HG03139 (cell line): Measurements from ENCODE around the gene VPS33B.

ENCODE experiments used
- ATAC-seq: cut with Tn5 transposase; IDR thresholded peaks from one replicate; pipeline ENCODE4 v1.9.1; 2021; ENCODE audit not compliant: unreplicated experiment

Gene VPS33B

DNA sequence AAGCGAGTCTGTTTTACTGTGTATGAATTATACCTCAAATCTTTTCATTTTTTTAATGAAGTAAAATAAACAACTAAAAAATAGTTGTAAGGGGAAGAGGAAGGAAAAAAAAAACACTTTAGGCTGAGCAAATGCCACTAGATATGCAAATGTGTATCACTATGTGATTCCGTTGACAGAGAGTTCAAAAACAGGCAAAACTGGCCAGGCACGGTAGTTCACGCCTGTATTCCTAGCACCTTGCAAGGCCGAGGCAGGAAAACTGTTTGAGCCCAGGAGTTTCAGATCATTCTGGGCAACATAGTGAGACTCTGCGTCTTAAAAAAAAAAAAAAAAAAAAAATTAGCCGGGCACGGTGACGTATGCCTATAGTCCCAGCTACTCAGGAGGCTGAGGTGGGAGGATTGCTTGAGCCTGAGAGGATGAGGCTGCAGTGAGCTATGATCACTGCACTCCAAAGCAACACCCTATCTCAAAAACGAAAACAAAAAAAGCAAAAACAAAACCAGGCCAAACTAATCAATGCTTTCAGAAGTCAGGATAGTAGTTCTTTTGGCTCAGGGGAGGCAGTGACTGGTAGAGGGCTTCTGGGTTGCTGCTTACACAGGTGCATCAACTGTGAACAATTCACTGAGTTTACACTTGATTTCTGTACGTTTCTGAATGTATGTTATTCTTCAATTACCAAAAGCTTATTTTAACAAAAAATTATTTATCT, 35.4 kb downstream of the VPS33B start:
- ATAC-seq = no peak

- no peak for ATAC-seq
Observed at GRCh38 chr15:90982135-90982534, 40.3 kb downstream of the VPS33B start.

DNA sequence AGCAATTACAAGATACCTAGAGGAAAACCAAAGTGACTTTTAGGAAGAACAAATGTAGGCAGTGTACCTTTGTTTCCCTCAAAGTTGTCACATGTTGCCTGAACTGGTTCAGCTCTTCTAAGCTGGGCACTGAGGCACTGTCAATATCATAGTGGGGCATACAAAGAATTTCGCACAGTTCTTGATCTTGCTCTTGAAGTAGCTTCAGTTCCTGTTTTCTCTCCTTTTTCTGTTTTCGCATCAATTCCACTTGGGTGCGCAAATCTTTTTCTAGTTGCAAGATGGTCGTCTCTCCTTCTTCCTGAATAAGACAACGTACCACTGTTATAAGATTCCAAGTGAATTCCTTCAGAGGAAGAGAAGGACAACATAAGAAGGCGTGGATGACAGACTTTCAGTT, 40.7 kb downstream of the VPS33B start:
- peak; percentile 72 for ATAC-seq

GRCh38 chr15:90979582-90979981, 42.8 kb downstream of the VPS33B start:
- ATAC-seq = no peak

- no peak for ATAC-seq
Observed at GRCh38 chr15:90974216-90974615, 48.2 kb downstream of the VPS33B start.

GRCh38 chr15:90972133-90972532, 50.3 kb downstream of the VPS33B start:
- ATAC-seq = no peak

DNA sequence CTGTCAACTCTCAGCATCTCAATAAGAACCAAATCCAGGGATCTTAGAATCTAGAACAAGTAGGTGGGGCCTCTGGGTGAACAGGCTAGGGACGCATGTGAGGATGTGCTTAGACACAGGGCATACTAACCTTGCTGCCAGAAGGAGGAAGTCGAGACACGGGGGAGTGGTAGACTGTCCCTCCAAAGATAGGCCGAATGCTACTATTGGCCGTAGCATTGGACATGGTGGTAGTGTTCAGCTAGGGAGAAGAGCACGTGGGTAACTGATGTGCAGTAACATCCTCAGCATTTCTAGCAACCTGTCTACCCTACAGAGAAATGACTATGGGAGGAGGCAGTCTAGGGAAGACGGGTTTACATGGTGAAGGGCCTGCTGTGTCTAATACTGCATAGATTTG, 52.1 kb downstream of the VPS33B start:
- ATAC-seq = no peak

GRCh38 chr15:90968434-90968833, 54.0 kb downstream of the VPS33B start:
- no peak for ATAC-seq

GRCh38 chr15:90967206-90967605, 55.2 kb downstream of the VPS33B start:
- no peak for ATAC-seq

DNA sequence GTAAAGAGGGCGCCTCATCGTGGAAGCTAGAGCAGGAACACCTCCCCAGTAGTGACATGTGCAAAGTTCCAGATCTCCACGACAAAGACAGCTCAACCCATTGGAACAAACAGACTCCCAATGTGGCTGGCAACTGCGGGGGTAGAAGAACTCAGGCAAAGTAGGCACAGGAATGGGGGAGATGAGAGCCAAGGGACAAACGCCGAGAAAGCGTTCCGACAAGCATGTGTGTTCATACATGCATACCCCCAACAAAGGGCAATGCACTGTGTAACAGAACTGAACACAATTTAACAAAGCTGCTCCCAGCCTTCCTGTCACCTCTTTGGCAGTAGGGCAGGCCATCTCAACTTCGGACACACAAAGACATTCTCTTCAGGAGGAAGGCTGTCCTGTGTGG, 56.1 kb downstream of the VPS33B start:
- ATAC-seq = no peak

DNA sequence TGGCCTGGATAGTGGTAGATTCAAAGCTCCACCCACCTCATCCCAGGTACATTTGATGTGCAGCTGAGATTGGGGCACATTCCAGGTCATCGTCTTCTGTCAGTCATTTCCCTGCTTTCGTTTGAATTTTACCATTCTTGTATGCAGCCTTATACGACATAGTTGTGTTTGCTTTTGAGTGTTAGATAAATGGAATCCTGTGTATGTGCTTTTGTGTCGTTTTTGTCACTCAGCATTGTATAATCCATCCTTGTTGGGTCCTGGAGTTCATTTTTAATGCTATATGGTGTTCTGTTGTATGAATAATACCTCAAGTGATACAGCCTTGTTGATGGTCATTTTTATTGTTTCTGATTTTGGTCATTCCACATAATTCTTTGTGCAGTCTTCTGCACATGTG, 60.4 kb downstream of the VPS33B start:
- no peak for ATAC-seq

GRCh38 chr15:90960298-90961091, 61.9 kb downstream of the VPS33B start:
- ATAC-seq = no peak

DNA sequence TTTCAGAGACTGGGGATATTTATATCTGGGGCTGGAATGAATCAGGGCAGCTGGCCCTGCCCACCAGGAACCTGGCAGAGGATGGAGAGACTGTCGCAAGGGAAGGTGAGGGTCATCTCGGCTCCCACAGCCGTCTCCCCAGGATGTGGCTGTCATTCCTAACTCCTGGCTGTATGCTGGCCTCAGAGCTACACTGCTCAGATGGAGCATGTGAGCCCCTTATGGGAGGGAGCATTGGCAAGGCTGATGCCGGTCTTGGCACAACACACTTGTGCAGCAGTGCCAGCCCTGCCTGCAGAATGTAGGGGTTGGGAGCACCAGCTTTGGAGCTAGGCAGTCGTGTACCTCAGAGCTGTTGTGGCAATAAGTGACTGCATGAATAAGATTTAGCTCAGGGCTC, 62.5 kb downstream of the VPS33B start:
- no peak for ATAC-seq

DNA sequence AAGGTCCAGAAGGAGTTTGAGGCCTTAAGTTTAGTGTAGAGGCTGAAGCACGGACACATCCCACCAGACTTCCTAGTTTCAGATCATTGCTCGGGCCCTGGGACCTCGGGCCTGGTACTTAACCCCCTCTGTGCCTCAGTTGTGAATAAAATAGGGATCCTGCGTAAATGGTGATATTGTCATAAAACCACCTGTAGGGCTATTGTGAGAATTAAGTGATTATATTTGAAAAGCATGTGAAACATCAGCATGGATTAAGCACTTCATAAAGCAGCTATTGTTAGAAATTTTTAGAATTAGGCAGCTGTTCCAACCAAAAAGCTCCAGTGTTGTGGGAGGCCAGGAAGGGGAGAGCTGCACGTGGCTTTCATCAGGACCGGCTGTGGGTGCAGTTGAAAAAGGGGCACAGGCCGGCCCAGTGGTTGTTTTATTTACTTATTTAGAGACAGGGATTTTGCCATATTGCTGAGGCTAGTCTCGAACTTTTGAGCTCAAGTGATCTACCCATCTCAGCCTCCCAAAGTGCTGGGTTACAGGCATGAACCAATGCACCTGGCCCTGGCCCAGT, 63.3 kb downstream of the VPS33B start:
- no peak for ATAC-seq

DNA sequence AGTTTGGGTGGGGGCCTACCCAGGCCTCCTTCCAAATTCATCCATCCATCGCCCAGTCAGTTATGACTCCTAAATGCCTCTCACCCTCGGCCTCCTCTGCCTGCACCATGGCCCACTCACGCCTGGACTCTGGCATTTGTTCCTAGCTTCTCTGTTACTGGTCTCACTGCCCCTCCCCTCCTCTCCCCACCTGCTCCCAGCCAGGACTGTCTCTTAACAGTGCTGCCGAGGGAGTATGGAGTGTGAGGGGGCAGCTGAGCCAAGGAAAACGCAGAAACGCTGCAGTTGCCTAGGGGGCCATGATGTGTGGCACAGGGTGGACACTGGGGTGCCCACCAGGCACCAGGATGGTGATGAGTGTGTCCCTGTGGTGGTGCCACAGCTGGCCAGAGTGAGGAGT, 64.6 kb downstream of the VPS33B start:
- ATAC-seq = no peak

- ATAC-seq = no peak
Observed at GRCh38 chr15:90957031-90957790, 65.2 kb downstream of the VPS33B start.

DNA sequence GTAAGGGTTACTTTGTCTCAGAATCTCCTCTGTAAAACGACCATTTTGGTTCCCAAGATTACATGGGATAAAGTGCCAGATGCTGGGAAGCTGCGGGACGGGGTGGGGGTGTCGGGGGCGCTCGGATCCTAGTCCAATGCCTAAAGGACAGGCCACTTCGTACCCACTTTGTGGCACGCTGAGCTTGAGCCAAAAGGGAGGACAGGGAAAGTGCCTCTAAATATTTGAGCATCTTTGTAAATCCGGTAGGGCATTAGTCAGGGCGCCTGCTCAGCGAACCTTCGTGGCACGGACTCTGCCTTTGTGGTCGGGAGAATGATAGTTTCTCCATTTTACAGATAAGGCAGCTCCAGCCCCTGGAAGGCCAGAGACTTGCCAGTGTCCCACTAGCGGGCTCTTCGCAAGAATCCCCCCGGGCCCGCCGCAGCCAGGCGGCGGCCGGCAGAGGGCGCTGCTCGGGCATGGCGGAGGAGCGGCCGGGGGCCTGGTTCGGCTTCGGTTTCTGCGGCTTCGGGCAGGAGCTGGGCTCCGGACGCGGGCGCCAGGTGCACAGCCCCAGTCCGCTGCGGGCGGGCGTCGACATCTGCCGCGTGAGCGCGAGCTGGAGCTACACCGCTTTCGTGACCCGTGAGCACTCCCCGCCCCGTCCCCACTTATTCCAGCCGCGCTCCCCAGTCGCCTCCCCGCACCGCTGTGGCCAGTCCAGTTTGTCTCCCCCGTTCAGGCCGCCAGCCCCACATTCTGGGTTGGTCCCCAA, 65.9 kb downstream of the VPS33B start:
- no peak for ATAC-seq

DNA sequence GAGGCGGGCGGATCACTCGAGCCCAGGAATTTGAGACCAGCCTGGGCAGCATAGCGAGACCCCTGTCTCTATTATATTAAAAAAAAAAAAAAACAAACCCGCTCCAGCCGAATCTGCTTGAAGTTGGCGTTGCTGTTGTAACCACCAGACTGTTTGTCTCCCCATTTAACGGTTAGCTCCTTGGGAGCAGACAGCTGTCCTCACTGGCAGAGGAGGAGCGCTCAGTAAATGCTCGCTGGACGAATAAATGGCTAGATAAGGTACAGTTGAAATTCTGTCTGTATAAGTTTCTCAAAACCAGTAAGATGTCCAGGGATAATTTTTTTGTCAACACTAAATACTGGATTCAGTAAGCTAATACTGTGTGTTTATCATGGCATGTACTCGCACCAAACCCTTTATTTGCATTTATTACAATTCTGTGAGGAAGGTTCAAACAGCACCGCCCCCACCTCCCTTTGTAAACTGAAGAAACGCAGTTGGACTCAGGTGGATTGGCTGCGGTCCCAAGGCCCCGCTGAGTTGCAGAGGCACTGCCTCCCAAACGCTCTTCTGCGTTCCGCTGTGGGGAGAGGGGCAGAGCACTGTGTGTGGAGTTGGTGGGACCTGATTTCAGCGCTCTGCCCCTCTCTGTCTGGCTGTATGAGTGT, 66.6 kb downstream of the VPS33B start:
- ATAC-seq = no peak

DNA sequence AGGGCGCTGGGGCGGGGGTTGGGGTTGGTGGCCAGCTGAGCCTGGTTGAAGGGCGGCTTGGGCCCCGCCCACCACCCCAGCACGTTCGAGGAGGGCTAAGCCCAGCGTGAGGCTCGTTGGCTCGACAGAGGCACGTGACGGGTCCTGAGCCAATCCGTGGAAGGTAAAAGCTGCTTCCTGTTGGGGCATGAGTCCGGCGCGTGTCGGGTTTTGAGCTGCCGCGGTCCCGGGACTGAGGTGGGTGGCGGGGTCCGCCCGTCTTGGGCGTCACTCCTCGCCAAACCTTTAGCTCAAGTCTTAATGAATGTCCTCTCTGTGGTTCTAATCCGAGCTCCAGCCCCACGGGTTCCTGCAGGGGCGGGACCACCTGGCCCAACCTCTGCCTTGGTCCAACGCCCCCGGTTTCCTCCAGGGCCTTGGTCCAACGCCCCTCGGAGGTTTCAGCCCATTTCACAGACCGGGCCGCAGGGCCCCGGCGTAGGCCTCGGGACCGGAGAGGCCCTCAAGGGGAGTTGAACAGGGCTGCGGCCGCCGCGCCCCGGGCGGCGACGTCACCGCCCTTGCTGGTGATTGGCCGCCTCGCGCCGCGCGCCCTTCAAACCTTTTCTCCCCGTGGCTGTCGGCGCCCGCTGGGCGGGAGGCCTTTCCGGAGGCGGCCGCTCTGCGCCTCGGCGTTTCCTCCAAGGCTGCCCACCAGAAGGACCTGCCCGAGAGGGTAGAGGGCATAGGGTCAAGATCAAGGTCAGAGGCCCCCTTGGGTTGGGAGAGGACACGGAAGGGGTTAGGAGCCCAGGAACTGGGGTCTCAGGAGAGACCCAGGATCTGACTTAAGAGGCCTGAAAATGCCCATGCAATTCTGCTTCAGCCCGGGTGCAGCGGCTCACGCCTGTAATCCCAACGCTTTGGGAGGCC, 67.4 kb downstream of the VPS33B start, which contains the start of gene RCCD1:
Gene RCCD1, plus strand, starts transcription at position 173 of the 912 bp plus-strand sequence. CDS start 1,851 bp downstream, outside the sequence.
- ATAC-seq = peak; percentile 90
